DOHH2 (cell line): ENCODE data around the gene SNX11.

Experiments used
- H3F3A ChIP-seq: fragments of 200-600 bp; sonication (generic), shearing (Covaris generic); 2 replicates; pipeline ENCODE4 v1.6.0; 2016; ENCODE audit warnings: antibody characterized with exemption, mild to moderate bottlenecking; ENCODE audit not compliant: control insufficient read depth, insufficient read depth
- H3K27ac ChIP-seq: fragments of 200-600 bp; sonication (generic); 2 replicates; pipeline ENCODE4 v1.5.1; 2014; ENCODE audit warnings: low read depth, mild to moderate bottlenecking, low read length, moderate library complexity
- H3K27me3 ChIP-seq: fragments of 200-600 bp; sonication (generic); 2 replicates; pipeline ENCODE4 v1.6.1; 2014; ENCODE audit warnings: mild to moderate bottlenecking, low read length, mixed read lengths; ENCODE audit not compliant: control insufficient read depth
- H3K36me3 ChIP-seq: fragments of 200-600 bp; sonication (generic); 2 replicates; pipeline ENCODE4 v1.6.1; 2014; ENCODE audit warnings: mild to moderate bottlenecking, low read length, moderate library complexity, mixed read lengths; ENCODE audit not compliant: control insufficient read depth
- H3K4me1 ChIP-seq: fragments of 200-600 bp; sonication (generic); 2 replicates; pipeline ENCODE4 v1.6.1; 2014; ENCODE audit warnings: mild to moderate bottlenecking, low read length, mixed read lengths; ENCODE audit not compliant: control insufficient read depth
- H3K4me2 ChIP-seq: fragments of 200-600 bp; sonication (generic); 2 replicates; pipeline ENCODE4 v1.6.0; 2014; ENCODE audit warnings: mild to moderate bottlenecking, low read length, moderate library complexity
- H3K4me3 ChIP-seq: fragments of 200-600 bp; sonication (generic); 2 replicates; pipeline ENCODE4 v1.5.1; 2014; ENCODE audit warnings: mild to moderate bottlenecking, low read length, mixed read lengths
- H3K79me2 ChIP-seq: fragments of 200-600 bp; sonication (generic); 2 replicates; pipeline ENCODE4 v1.6.1; 2014; ENCODE audit warnings: mild to moderate bottlenecking, low read length, mixed read lengths; ENCODE audit not compliant: control insufficient read depth
- H3K9me2 ChIP-seq: fragments of 200-600 bp; sonication (generic); replicated peaks from 2 replicates; pipeline ENCODE4 v1.6.1; 2014; ENCODE audit warnings: mild to moderate bottlenecking, low read length, mixed read lengths; ENCODE audit not compliant: control insufficient read depth
- H3K9me3 ChIP-seq: fragments of 200-600 bp; sonication (generic); 2 replicates; pipeline ENCODE4 v1.6.1; 2014; ENCODE audit warnings: antibody characterized with exemption, low read length, mixed read lengths; ENCODE audit not compliant: control insufficient read depth, insufficient read depth
- H4K20me1 ChIP-seq: fragments of 200-600 bp; sonication (generic); 2 replicates; pipeline ENCODE4 v1.6.0; 2014; ENCODE audit warnings: low read depth, mild to moderate bottlenecking, antibody characterized with exemption, low read length, moderate library complexity; ENCODE audit not compliant: control insufficient read depth, insufficient read depth
- EZH2phosphoT487 ChIP-seq: fragments of 200-600 bp; sonication (generic); IDR thresholded peaks from 2 replicates; pipeline ENCODE4 v1.6.1; 2017; ENCODE audit warnings: borderline replicate concordance, mild to moderate bottlenecking, antibody characterized with exemption, low read length, moderate library complexity, mixed read lengths
- TF ChIP-seq, protein P1 (sequence below): fragments of 200-600 bp; sonication (generic); IDR thresholded peaks from one replicate; pipeline ENCODE4 v1.5.1; 2014; ENCODE audit warnings: antibody characterized with exemption, mild to moderate bottlenecking, low read depth, low read length; ENCODE audit not compliant: poor library complexity, severe bottlenecking

Gene SNX11

DNA sequence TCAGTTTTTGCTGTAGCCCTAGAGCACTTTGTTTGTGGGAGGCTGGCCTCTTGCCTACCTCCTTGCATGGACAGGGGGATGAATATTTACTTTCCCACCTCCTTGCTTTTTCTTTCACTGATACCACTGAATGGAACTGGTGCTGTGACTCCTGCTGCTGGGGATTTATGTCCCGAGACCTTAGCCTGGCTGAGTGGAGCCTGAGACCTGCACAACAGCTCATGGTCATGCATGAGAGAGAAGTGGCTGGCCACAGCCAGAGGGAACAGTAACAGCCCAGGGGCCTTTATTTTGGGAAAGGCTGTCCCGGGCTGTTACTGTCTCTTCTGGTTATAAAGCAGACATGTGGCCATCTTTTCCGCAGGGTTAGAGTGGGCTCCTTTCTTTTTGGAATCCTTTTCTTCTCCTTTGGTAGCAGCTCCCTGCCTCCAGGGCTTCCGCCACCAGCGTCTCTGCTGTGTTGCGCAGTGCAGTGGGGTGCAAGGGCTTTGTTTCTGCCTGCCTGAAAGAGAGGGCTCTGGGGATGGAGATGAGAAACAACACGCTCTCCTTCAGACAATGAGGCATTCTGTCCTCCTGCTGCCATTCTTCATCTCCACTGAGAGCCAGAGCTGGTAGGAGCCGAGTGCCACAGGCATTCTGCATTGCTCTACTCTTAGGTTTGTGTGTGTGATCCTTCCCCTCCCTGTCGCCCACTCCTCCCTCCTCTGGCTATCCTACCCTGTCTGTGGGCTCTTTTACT is 14.5 kb downstream of the SNX11 start:
- H3K4me3 ChIP-seq: no peak overlapping the region
- H3K4me2 ChIP-seq: no peak overlapping the region
- H3K79me2 ChIP-seq: no peaks in the 10 kb centered on the region
- no peak for TF ChIP-seq EZH2phosphoT487
- TF ChIP-seq, protein P1, sequence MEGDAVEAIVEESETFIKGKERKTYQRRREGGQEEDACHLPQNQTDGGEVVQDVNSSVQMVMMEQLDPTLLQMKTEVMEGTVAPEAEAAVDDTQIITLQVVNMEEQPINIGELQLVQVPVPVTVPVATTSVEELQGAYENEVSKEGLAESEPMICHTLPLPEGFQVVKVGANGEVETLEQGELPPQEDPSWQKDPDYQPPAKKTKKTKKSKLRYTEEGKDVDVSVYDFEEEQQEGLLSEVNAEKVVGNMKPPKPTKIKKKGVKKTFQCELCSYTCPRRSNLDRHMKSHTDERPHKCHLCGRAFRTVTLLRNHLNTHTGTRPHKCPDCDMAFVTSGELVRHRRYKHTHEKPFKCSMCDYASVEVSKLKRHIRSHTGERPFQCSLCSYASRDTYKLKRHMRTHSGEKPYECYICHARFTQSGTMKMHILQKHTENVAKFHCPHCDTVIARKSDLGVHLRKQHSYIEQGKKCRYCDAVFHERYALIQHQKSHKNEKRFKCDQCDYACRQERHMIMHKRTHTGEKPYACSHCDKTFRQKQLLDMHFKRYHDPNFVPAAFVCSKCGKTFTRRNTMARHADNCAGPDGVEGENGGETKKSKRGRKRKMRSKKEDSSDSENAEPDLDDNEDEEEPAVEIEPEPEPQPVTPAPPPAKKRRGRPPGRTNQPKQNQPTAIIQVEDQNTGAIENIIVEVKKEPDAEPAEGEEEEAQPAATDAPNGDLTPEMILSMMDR: no peak
- H4K20me1 ChIP-seq: no peaks in the 10 kb centered on the region
- no peak overlapping the region for H3K27ac ChIP-seq
- H3K27me3 ChIP-seq: no peaks in the 10 kb centered on the region
- no peaks in the 10 kb centered on the region for H3K9me3 ChIP-seq
- H3F3A ChIP-seq: no peaks in the 10 kb centered on the region
- peaks cover 25% of the 10 kb centered on the region for H3K36me3 ChIP-seq
- no peaks in the 10 kb centered on the region for H3K4me1 ChIP-seq
- H3K9me2 ChIP-seq: no peaks in the 10 kb centered on the region

DNA sequence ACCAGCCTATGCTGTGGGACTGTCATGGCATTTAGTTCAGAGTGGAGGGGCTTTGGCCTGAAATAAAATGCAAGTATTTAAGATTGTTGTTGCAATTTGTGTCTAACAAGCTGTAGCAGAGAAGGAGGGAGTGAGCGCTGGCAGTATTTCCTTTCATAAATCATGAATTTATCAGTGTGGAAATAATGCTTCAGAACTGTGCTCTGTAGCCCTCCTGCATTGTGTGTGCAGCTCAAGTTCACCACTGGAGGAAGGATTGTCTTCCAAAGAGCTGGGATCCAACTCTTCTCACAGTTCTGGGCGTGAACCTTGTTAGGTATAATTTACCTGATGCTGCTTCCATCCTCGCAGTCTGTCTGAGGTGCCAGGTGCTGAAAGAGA is 15.1 kb downstream of the SNX11 start:
- H3K4me2 ChIP-seq: no peak overlapping the region

DNA sequence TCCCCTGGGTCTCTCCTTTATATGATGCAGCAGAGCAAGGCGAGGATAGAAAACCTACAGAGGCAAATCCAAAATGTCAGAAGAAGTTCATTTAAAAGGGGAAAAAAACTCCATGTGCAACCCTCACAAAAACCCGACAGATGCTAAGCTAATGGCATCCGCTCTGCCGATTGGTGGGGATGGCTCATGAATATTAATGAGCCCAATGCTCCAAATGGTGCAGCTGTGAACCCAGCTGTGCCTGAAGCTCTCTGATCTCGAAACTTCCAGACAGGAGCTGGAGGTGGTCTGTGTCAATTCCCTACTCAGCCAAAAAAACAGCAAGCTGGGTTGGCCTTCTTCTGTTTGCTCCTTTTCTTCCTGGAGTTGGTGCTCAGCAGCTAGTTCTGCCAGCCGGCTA is 15.5 kb downstream of the SNX11 start:
- no peak overlapping the region for H3K4me2 ChIP-seq
- no peaks in the 10 kb centered on the region for H4K20me1 ChIP-seq
- H3F3A ChIP-seq: no peaks in the 10 kb centered on the region
- no peaks in the 10 kb centered on the region for H3K4me1 ChIP-seq
- peaks cover 21% of the 10 kb centered on the region for H3K36me3 ChIP-seq
- H3K27ac ChIP-seq: no peak overlapping the region
- no peaks in the 10 kb centered on the region for H3K9me3 ChIP-seq
- H3K9me2 ChIP-seq: no peaks in the 10 kb centered on the region
- no peaks in the 10 kb centered on the region for H3K27me3 ChIP-seq
- H3K79me2 ChIP-seq: no peaks in the 10 kb centered on the region
- no peak overlapping the region for H3K4me3 ChIP-seq
- no peak for TF ChIP-seq EZH2phosphoT487
- TF ChIP-seq, protein P1: no peak

More for the DNA sequence above, 15.1 kb downstream of the SNX11 start:
- Histone ChIP-seq H3K4me1 (no peaks in the 10 kb centered on the region), H3K9me2 (no peaks in the 10 kb centered on the region), H3K27ac (no peak overlapping the region), H3K4me3 (no peak overlapping the region), H3K36me3 (peaks cover 23% of the 10 kb centered on the region), H3F3A (no peaks in the 10 kb centered on the region), H4K20me1 (no peaks in the 10 kb centered on the region), H3K9me3 (no peaks in the 10 kb centered on the region), H3K27me3 (no peaks in the 10 kb centered on the region), H3K79me2 (no peaks in the 10 kb centered on the region)
- TF ChIP-seq, protein P1: no peak
- TF ChIP-seq EZH2phosphoT487: no peak
